ENCODE measurements around the gene SHLD1. TPM values are rescaled to one million over a fixed set of nuclear protein-coding genes. Genes with fewer than 3 reads are reported as not detected.

The SHLD1 gene
- total RNA-seq, 4 donors from 2014 or later, result 4.0 to 11.7 (median 4.7) TPM

DNA sequence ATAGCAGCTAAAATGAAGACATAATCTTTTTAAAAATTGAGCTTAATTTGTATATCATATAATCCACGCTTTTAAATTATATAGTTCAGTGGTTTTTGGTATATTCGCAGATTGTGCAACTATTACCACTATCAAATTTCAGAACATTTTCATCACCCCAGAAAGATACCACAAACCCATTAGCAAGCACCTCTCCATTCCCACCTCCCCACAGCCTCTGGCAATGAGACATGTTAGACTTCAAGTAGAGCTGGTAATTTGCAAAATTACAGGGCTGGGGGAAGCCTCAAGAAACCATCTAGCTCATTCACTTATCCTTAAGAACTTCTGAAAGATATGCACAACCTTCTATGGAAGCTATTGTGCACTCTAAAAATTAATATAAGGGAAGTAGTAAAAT, 163.0 kb downstream of the SHLD1 start:
- WGBS, 2 donors, result 93 to 94% methylated on average over 2 of the region's 2 CpGs
- intact Hi-C loops (cut with DNase I), result no loop called here
- H3K4me3 ChIP-seq (replicated peaks in 1 of 3), result no peak overlapping the region

More for the DNA sequence above, 163.0 kb downstream of the SHLD1 start:
- Histone ChIP-seq H3K27ac (no peak overlapping the region), H3K4me1 (peaks cover 0 to 5% of the 10 kb centered on the region in 2 donors), H3K9me3 (no peaks in the 10 kb centered on the region), H3K36me3 (no peaks in the 10 kb centered on the region), H3K27me3 (no peaks in the 10 kb centered on the region)
- DNase-seq, result no peak
- TF ChIP-seq CTCF (IDR thresholded peaks at IDR 0.05) (no peak), POLR2A (IDR thresholded peaks at IDR 0.05) (no peak)

Small RNA genes lying within 50 kb of the gene (small RNA-seq; reads per million reads assigned to genes)
- gene RNU1-55P, result not detected

Other genes with a start within 250 kb of the SHLD1 start
- 10 to 100 TPM; 22.1 to 30.2 (median 24.6) TPM for gene GPCPD1, start 139.4 kb upstream of the SHLD1 start, total RNA-seq
- gene CHGB, start 161.1 kb downstream of the SHLD1 start, total RNA-seq, result 10 to 100 TPM in 1 of 4 donors, 1 to 10 TPM in 1, under 1 TPM in 2; 0.11 to 14.6 (median 1.6) TPM
- 1 to 10 TPM; 6.6 to 9.0 (median 8.8) TPM for gene TRMT6, start 200.1 kb downstream of the SHLD1 start, total RNA-seq
- 1 to 10 TPM; 3.9 to 5.2 (median 4.5) TPM for gene MCM8, start 200.3 kb downstream of the SHLD1 start, total RNA-seq